ENCODE measurements around the gene HOXC6.
A peak's percentile ranks its signal among the peaks of the same experiment; 100 is the strongest.

Gene HOXC6

GRCh38 chr12:54053003-54053750 is 24.9 kb downstream of the HOXC6 start (continued):
- TF ChIP-seq ZBTB10 (tag by site-specific recombination; IDR thresholded peaks at IDR 0.05): peak; percentile 22; the same call in 1 of the 2 replicates
- no peak for TF ChIP-seq MEIS1 (CRISPR knock-in tag; IDR thresholded peaks at IDR 0.05; ENCODE audit: borderline replicate concordance)

GRCh38 chr12:54053751-54054741 is 25.8 kb downstream of the HOXC6 start, which contains the start of gene HOXC4:
HOXC4 (plus strand) TSS chr12:54053835; CDS start chr12:54053923, 88 bp downstream.
- peak within 1 kb of the TSS; percentile 54 for H3K4me3 ChIP-seq (ENCODE audit: low read depth, low read length)
- TF ChIP-seq FEZF1 (tag by site-specific recombination; IDR thresholded peaks at IDR 0.05) (peak; percentile 94), ZNF561 (tag by site-specific recombination; IDR thresholded peaks at IDR 0.05; ENCODE audit: borderline replicate concordance) (peak; percentile 92), ZIC2 (tag by site-specific recombination; IDR thresholded peaks at IDR 0.05) (peak; percentile 72), WT1 (tag by site-specific recombination; IDR thresholded peaks at IDR 0.05) (peak; percentile 84), SP7 (tag by site-specific recombination; IDR thresholded peaks at IDR 0.05) (peak; percentile 95), PRDM4 (tag by site-specific recombination; IDR thresholded peaks at IDR 0.05) (peak; percentile 96), ZNF324 (tag by site-specific recombination; IDR thresholded peaks at IDR 0.05) (0 out of 2 replicates have a peak, but pooled peaks have one; percentile 16), ZBTB48 (tag by site-specific recombination; IDR thresholded peaks at IDR 0.05) (no peak), ZNF138 (tag by site-specific recombination; IDR thresholded peaks at IDR 0.05; ENCODE audit: borderline replicate concordance) (no peak), ZNF18 (tag by site-specific recombination; IDR thresholded peaks at IDR 0.05) (peak; percentile 85), ZNF280C (tag by site-specific recombination; IDR thresholded peaks at IDR 0.05) (no peak), ZNF776 (tag by site-specific recombination; IDR thresholded peaks at IDR 0.05; ENCODE audit: borderline replicate concordance) (no peak), EGR2 (tag by site-specific recombination; IDR thresholded peaks at IDR 0.05; ENCODE audit: low read depth) (0 out of 2 replicates have a peak, but pooled peaks have one; percentile 18), ZNF354C (tag by site-specific recombination; IDR thresholded peaks at IDR 0.05; ENCODE audit: borderline replicate concordance, low read depth) (no peak), OVOL3 (tag by site-specific recombination; IDR thresholded peaks at IDR 0.05) (peak; percentile 92), BCL11A (tag by site-specific recombination; IDR thresholded peaks at IDR 0.05; ENCODE audit: low read depth) (peak; percentile 89; the same call in 1 of the 2 replicates), BCL6B (tag by site-specific recombination; IDR thresholded peaks at IDR 0.05) (peak; percentile 90), ZNF184 (tag by site-specific recombination; IDR thresholded peaks at IDR 0.05) (no peak), ZNF596 (tag by site-specific recombination; IDR thresholded peaks at IDR 0.05) (peak; percentile 98), ZNF391 (tag by site-specific recombination; IDR thresholded peaks at IDR 0.05; ENCODE audit: borderline replicate concordance, low read depth) (peak; percentile 48; the same call in 1 of the 2 replicates)

More at GRCh38 chr12:54053751-54054741, 25.8 kb downstream of the HOXC6 start, which contains the start of gene HOXC4:
- peak within 1 kb of the TSS; percentile 99 for H3K27ac ChIP-seq (ENCODE audit: extremely low read depth, low read depth, low read length)
- ChIA-PET POLR2A (interaction anchor here (0.5 to 3.3 kb wide), 22 partner anchors 9 to 1106 kb away, joined by 3 to 18 read pairs (median 4); partner anchors contain the start of genes HOXC5, HOXC8 and SMUG1), CTCF (interaction anchor here (0.6 to 2.6 kb wide), 14 partner anchors 13 to 325 kb away, joined by 3 to 12 read pairs (median 4); partner anchors contain the start of genes HOXC5 and HOXC8)
- H3K9me3 ChIP-seq (ENCODE audit: control insufficient read depth, insufficient read depth, low read depth, low read length): no peaks in the 10 kb centered on the region
- peaks cover 4 to 21% of the 10 kb centered on the region in 2 experiments; a peak in 2 of 3 replicates for H3K36me3 ChIP-seq (ENCODE audit: control insufficient read depth in 2 of 2, insufficient read depth in 1 of 2, low read length in 2 of 2)
- H3K4me1 ChIP-seq (ENCODE audit: control insufficient read depth, insufficient read depth, low read length): peaks cover 73% of the 10 kb centered on the region
